PFSK-1 (cell line): ENCODE measurements around the gene SYT3.

Experiments
- FOXP2 ChIP-seq: optimal IDR thresholded peaks from 2 replicates; pipeline ENCODE3; 2011; ENCODE audit warnings: borderline replicate concordance, control low read depth, inconsistent platforms; ENCODE audit not compliant: insufficient read depth; ENCODE audit errors: extremely low read length, extremely low read depth
- POLR2AphosphoS5 ChIP-seq: IDR thresholded peaks from 2 replicates; pipeline ENCODE4 v1.6.1; 2012; ENCODE audit warnings: low read depth, mild to moderate bottlenecking, control low read depth, low read length, moderate library complexity
- SIN3A ChIP-seq: IDR thresholded peaks from 2 replicates; pipeline ENCODE4 v1.6.1; 2012; ENCODE audit warnings: mild to moderate bottlenecking, low read length, moderate library complexity, borderline replicate concordance; ENCODE audit not compliant: insufficient read depth
- TAF1 ChIP-seq: IDR thresholded peaks from 2 replicates; pipeline ENCODE4 v1.6.1; 2012; ENCODE audit warnings: low read length, control low read depth, borderline replicate concordance; ENCODE audit not compliant: insufficient read depth
- TF ChIP-seq, protein P1 (sequence below), 2 experiments: IDR thresholded peaks; 2 replicates each; pipeline versions ENCODE4 v1.6.1 to v1.8.0; 2011 to 2012; ENCODE audit warnings: low read depth in 2 of 2, low read length in 2 of 2, control low read depth in 1 of 2, inconsistent platforms in 1 of 2, mild to moderate bottlenecking in 1 of 2, moderate library complexity in 1 of 2; ENCODE audit not compliant: insufficient read depth in 1 of 2

The SYT3 gene

DNA sequence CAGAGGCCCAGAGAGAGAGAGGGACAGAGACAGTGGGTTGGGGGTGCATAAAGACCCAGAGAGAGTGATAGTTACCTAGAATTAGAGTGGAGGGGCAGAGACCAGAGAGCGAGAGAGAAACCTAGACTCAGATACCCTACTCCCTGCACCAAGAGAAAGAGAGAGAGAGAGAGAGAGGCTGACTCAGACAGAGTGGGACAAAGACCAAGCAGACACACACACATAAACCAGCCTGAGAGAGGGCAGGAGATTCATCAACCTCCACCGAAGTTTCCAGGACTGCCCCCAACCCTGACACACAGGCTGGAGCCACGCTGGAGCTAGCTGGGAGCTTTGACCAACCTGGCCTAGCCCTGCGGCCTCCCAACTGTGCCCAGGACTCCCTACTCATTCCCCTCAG is 12.9 kb downstream of the SYT3 start:
- TF ChIP-seq FOXP2 = no peak
- TF ChIP-seq SIN3A = no peak
- TF ChIP-seq TAF1 = no peak
- TF ChIP-seq POLR2AphosphoS5 = no peak
- TF ChIP-seq, protein P1, sequence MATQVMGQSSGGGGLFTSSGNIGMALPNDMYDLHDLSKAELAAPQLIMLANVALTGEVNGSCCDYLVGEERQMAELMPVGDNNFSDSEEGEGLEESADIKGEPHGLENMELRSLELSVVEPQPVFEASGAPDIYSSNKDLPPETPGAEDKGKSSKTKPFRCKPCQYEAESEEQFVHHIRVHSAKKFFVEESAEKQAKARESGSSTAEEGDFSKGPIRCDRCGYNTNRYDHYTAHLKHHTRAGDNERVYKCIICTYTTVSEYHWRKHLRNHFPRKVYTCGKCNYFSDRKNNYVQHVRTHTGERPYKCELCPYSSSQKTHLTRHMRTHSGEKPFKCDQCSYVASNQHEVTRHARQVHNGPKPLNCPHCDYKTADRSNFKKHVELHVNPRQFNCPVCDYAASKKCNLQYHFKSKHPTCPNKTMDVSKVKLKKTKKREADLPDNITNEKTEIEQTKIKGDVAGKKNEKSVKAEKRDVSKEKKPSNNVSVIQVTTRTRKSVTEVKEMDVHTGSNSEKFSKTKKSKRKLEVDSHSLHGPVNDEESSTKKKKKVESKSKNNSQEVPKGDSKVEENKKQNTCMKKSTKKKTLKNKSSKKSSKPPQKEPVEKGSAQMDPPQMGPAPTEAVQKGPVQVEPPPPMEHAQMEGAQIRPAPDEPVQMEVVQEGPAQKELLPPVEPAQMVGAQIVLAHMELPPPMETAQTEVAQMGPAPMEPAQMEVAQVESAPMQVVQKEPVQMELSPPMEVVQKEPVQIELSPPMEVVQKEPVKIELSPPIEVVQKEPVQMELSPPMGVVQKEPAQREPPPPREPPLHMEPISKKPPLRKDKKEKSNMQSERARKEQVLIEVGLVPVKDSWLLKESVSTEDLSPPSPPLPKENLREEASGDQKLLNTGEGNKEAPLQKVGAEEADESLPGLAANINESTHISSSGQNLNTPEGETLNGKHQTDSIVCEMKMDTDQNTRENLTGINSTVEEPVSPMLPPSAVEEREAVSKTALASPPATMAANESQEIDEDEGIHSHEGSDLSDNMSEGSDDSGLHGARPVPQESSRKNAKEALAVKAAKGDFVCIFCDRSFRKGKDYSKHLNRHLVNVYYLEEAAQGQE (IDR thresholded peaks at IDR 0.05; ENCODE audit: insufficient read depth in 1 of 2, low read depth in 2 of 2, low read length in 2 of 2) = no peak

DNA sequence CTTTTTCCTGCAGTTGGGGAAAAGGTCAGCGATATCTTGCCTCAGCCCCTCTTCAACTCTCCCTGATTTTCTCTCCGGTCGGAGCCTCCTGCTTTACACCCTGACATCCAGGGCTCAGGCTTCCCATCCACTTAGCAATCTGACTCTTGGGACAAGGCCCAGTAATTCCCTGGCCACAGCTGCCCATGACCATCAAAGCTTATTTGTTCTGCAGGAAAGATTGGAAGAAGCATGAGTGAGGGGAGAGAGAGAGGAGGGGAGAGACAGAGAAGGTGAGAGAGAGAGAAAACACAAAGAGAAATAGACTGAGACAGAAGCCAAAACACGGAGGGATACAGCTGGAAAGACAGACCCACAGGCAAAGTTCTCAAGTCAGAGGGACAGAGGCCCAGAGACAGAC is 13.7 kb downstream of the SYT3 start:
- no peak for TF ChIP-seq FOXP2
- TF ChIP-seq TAF1 = no peak
- no peak for TF ChIP-seq SIN3A
- TF ChIP-seq, protein P1 (IDR thresholded peaks at IDR 0.05; ENCODE audit: insufficient read depth in 1 of 2, low read depth in 2 of 2, low read length in 2 of 2) = no peak
- no peak for TF ChIP-seq POLR2AphosphoS5

DNA sequence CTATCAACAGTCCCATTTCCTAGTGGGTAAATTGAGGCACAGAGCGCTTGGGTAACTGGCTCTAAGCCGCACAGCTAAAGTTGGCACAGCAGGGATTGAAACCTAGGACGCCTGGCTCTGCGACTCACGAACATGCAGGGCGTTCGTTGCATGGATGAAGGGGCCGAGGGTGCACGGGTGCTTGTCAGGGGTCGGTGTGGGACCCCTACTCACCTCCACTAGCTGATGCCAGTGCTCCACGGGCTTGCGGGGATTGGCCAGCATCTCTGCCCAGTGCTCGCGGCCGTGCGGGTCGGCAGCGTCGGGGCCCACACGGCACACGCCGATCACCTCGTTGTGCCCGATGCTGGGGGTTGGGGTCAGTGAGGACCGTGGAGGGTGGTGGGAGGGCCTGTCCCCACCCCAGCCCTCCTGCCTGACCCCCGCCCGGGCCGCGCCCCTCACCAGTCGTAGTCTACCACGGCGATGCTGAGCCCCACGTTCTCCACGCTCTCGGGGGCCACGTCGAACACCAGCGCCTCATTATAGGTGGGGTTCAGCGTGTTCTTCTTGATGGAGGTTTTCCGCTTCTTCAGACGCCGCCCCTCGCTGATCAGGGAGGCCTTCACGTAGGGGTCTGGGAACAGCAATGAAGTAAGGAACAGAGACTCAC is 14.6 kb downstream of the SYT3 start:
- TF ChIP-seq POLR2AphosphoS5 (no peak), FOXP2 (no peak), SIN3A (no peak)
- TF ChIP-seq, protein P1 (IDR thresholded peaks at IDR 0.05; ENCODE audit: insufficient read depth in 1 of 2, low read depth in 2 of 2, low read length in 2 of 2) = no peak

DNA sequence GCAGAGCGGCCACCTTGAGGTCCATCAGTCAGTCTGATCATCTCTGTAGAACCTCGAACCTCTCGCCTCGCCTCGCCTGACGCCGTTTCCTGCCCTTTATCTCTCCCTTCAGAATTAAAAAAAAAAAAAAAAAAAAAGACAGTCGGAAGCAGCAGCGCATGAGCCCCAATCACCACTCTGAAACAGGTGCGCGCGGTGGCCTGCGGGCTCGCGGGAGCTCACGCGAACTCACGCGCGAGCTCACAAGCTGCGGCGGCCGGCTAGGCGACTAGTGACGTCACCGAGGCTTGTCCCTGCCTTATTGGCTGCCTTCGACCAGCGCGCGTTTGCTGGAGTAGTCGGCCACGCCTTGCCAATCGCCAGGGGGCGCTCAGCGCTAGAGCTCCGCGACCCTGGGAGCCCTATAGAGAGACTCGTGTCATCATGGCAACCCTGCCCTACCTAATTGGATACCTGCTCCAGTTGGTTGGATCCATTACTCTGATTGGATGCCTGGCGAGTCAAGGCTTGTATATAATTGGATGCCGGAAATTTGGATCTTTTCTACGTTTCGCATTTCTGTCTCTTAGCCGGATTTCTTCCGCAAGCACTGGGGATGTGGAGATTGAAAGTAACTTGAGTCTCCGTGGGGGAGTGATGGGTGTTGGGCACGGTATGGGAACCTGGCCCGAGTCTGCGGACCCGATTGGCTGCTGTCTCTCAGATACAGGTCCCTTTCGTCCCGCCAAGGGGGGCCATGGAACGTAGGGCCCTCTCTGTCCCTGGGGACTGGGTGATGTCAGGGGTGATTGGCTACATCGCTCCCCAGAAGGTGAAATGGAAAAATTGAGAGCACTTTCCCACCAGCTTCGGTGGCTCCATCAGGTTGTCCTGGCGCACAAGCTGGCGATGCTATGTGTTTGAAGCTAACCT is 31.6 kb downstream of the SYT3 start:
- TF ChIP-seq, protein P1 (IDR thresholded peaks at IDR 0.05; ENCODE audit: insufficient read depth in 1 of 2, low read depth in 2 of 2, low read length in 2 of 2) = no peak
- peak; percentile 32 for TF ChIP-seq FOXP2
- no peak for TF ChIP-seq POLR2AphosphoS5
